HFF-Myc (cell line): ENCODE results near the gene KANK2.
"Not testable (repeated sequence)": the region's sequence is repeated elsewhere in the genome, so short reads cannot be mapped to it uniquely, and the experiment has no call there.

Experiments used
- DNase-seq: peaks from one replicate; pipeline ENCODE4 v3.0.0-alpha.2; 2011; ENCODE audit warnings: low read depth; ENCODE audit errors: extremely low read depth
- H3K4me3 ChIP-seq: replicated peaks from 2 replicates; pipeline ENCODE4 v1.5.1; 2011; ENCODE audit warnings: low read depth, mild to moderate bottlenecking, control low read depth, low read length
- CTCF ChIP-seq: IDR thresholded peaks from 2 replicates; pipeline ENCODE4 v1.5.1; 2012; ENCODE audit warnings: mild to moderate bottlenecking, low read depth, low read length, control low read depth; ENCODE audit errors: missing control alignments

KANK2 gene

DNA sequence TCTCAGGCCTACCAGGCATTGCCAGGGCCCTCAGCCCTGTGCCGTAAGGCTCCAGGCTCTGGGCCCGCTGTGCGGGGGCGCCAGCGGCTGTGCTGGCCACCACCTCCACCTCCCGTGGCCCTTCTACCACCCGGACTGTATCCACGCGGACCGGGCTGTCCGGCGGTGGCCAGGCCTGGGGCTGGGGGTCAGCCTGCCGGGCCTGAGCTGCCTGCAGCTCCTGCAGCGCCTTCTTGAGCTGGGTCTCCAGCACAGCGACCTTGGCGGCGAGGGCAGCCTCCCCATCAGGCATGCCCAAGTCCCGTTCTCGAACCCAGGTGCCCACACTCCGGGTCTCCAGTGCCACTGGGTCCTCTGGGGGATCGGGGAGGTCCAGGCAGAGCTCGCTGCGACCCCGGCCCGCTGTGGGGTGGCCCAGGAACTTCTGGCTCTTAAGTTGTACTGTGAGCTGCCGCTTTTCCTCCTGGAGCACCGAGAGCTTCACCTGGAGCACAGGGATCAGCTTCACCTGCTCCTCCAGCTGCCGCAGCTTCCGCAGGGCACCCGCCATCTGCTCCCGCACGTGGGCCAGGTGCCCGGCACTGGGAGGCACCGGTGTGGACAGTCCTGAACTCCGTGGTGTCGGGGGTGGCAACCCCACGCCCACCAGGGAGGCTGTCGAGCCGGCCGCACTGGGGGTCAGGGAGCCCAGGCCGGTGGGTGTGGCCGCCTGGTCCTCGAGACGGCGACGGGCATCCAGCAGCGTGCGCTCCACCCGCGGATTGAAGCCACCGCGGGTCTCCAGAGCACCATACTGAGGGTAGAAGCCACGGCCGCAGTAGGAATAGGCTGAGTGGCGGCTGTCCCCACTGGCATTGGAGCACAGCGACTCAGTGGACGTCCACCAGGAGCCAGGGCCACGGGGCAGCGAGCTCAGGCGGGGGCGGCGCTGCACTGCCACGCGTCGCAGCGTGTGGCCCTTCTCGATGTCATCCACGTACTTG, 4.1 kb downstream of the KANK2 start:
- H3K4me3 ChIP-seq = no peak overlapping the region
- no peak for DNase-seq
- TF ChIP-seq CTCF = no peak

DNA sequence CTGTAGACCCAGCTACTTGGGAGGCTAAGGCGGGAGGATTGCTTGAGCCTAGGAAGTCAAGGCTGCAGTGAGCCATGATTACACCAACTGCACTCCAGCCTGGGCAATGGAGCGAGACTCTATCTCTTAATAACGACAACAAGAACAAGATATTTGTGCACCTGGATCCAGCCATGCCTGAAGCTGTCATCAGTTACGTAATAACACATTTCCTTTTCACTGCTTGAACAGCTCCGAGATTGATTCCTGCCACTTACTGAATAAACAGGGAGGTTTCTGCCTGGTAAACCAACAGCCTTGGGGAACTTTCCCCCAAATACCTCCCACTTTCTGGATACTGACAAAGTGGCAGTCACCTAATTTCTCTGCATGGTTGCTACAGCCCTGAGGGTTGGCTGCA, 5.4 kb downstream of the KANK2 start:
- DNase-seq = no peak

GRCh38 chr19:11191273-11191755, 6.0 kb downstream of the KANK2 start:
- no peak for TF ChIP-seq CTCF
- H3K4me3 ChIP-seq = no peak overlapping the region
- no peak for DNase-seq

More for the DNA sequence above, 5.4 kb downstream of the KANK2 start:
- no peak for TF ChIP-seq CTCF
- no peak overlapping the region for H3K4me3 ChIP-seq

- no peak overlapping the region for H3K4me3 ChIP-seq
- no peak for TF ChIP-seq CTCF
Measured at GRCh38 chr19:11190501-11190900, 6.8 kb downstream of the KANK2 start.

DNA sequence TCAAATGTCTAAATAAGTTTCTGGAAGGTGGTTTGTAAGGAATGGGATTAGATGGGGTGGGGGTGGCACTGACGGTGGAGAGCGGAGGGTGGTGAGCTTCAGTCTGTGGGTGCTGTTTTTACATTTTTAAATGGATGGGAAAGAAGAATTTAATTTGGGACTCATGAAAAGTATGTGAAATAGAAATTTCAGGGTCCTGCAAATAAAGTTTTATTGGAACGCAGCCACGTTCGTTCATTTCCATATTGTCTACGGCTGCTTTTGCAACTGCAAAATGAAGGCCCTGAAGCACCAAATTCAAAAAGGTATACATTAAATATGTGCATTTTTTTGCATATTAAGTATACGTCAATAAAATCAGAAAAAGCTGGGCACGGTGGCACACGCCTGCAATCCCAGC, 9.9 kb downstream of the KANK2 start:
- TF ChIP-seq CTCF = no peak
- no peak overlapping the region for H3K4me3 ChIP-seq
- DNase-seq = no peak

More at GRCh38 chr19:11190501-11190900, 6.8 kb downstream of the KANK2 start:
- no peak for DNase-seq

- H3K4me3 ChIP-seq = no peak overlapping the region
- no peak for DNase-seq
- no peak for TF ChIP-seq CTCF
Measured at GRCh38 chr19:11182994-11183393, 14.4 kb downstream of the KANK2 start.

DNA sequence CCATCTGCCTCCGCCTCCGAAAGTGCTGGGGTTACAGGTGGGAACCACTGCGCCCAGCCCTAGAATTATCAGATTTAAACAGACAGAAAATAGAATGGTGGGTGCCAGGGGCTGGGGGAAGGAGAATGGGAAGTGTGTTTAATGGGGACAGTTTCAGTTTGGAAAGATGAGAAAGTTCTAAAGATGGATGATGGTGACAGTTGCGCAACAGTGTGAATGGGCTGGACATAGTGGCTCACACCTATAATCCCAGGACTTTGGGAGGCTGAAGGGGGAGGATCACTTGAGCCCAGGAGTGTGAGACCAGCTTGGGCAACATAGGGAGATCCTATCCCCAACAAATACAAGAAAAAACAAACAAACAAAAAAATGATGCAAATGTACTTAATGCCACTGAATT, 15.9 kb downstream of the KANK2 start:
- no peak overlapping the region for H3K4me3 ChIP-seq
- TF ChIP-seq CTCF = no peak
- no peak for DNase-seq

DNA sequence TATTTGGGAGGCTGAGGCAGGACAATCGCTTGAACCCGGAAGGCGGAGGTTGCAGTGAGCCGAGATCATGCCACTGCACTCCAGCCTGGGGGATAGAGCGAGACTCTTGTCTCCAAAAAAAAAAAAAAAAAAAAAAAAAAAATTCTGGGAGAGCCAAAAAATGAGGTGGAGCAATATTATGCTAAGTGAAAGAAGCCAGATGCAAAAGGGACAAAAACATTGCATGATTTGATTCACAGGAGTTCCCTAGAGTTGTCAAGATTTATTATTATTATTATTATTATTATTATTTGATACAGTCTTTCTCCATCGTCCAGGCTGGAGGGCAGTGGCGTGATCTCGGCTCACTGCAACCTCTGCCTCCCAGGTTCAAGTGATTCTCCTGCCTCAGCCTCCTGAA, 16.4 kb downstream of the KANK2 start:
- not testable (repeated sequence) for DNase-seq, H3K4me3 ChIP-seq
